AG09319 (cell line): ENCODE measurements around the gene IRS2.

Experiments
- DNase-seq: peaks from one replicate; pipeline ENCODE4 v3.0.0-alpha.2; 2010; ENCODE audit warnings: low read depth; ENCODE audit errors: extremely low read depth
- CTCF ChIP-seq: IDR thresholded peaks from 2 replicates; pipeline ENCODE4 v1.5.1; 2011; ENCODE audit warnings: low read depth, mild to moderate bottlenecking, inconsistent platforms, low read length, moderate library complexity

Gene IRS2

DNA sequence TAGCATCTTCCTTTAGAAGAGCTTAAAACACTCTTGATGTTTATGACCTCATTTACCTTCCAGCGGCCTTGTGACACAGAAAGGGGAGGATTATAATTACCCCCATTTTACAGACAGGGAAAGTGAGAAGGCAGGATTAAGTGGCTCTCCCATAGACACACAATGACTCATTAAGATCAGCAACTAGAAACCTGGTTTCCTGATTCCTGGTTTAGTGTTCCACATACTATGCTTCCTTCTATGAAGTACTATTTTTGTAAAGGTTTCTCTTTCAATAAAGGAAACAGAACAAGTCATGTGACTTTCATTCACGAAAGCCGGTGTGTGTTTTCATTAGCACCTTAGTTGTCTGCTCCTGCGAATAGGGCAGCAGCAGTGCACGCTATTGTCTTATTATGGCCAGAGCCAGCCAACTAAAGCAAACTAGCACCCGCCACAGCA lies 8.3 kb downstream of the IRS2 start:
- no peak for TF ChIP-seq CTCF

GRCh38 chr13:109776575-109776974 lies 9.8 kb downstream of the IRS2 start:
- DNase-seq, result no peak
- no peak for TF ChIP-seq CTCF

More for the DNA sequence above, 8.3 kb downstream of the IRS2 start:
- no peak for DNase-seq

GRCh38 chr13:109773786-109774185 lies 12.6 kb downstream of the IRS2 start:
- TF ChIP-seq CTCF, result no peak
- DNase-seq, result no peak

DNA sequence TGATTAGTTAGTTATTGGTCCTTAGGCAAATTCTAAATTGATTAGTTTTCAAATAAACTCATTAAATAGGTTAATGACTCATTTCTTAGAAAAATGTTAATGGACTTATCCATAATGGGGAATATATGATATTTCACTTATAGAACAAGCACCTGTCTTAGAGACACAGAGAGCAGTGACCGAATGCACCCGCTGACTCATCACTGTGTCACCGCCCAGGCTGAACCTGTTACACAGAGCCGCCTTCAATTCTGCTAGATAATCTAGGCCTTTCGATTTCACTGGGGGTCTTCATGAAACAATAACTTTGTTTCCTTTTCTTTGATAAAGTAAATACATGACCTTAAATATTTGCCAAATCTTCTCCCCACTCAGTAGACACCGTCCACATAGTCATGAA lies 13.1 kb downstream of the IRS2 start:
- DNase-seq, result no peak

GRCh38 chr13:109771926-109772325 lies 14.5 kb downstream of the IRS2 start:
- DNase-seq, result no peak
- TF ChIP-seq CTCF, result no peak

More for the DNA sequence above, 13.1 kb downstream of the IRS2 start:
- no peak for TF ChIP-seq CTCF

- DNase-seq, result no peak
These were observed 15.9 kb downstream of the IRS2 start for GRCh38 chr13:109770436-109770835.

GRCh38 chr13:109769921-109770320 lies 16.5 kb downstream of the IRS2 start:
- DNase-seq, result no peak
- TF ChIP-seq CTCF, result no peak

More at GRCh38 chr13:109770436-109770835, 15.9 kb downstream of the IRS2 start:
- TF ChIP-seq CTCF, result no peak
